Smooth muscle cell (in vitro differentiated cells): ENCODE data around the gene UBE2L6. TPM values are rescaled to one million over a fixed set of nuclear protein-coding genes. Genes with fewer than 3 reads are reported as not detected.
"Not testable (repeated sequence)": the region's sequence is repeated elsewhere in the genome, so short reads cannot be mapped to it uniquely, and the experiment has no call there.

Source experiments
- DNase-seq: peaks from one replicate; lab custom pipeline; 2025; ENCODE audit not compliant: unreplicated experiment; lab: John Stamatoyannopoulos, UW
- H2AFZ ChIP-seq: fragments of 200-600 bp; sonication (generic); 2 replicates; pipeline ENCODE4 v1.6.0; 2016; ENCODE audit warnings: antibody characterized with exemption, low read depth, mild to moderate bottlenecking
- H3F3A ChIP-seq: fragments of 200-600 bp; sonication (generic); 2 replicates; pipeline ENCODE4 v1.6.0; 2017; ENCODE audit warnings: antibody characterized with exemption, low read depth
- H3K27ac ChIP-seq: fragments of 200-600 bp; sonication (generic); 2 replicates; pipeline ENCODE4 v1.5.1; 2016; ENCODE audit warnings: low read depth, mild to moderate bottlenecking
- H3K27me3 ChIP-seq: fragments of 200-600 bp; sonication (generic); 2 replicates; pipeline ENCODE4 v1.6.1; 2016; ENCODE audit warnings: low read depth, mild to moderate bottlenecking
- H3K36me3 ChIP-seq: fragments of 200-600 bp; sonication (generic); 2 replicates; pipeline ENCODE4 v1.5.1; 2016; ENCODE audit warnings: low read depth
- H3K4me1 ChIP-seq: fragments of 200-600 bp; sonication (generic); 2 replicates; pipeline ENCODE4 v1.5.1; 2016; ENCODE audit warnings: low read depth
- H3K4me2 ChIP-seq: fragments of 200-600 bp; sonication (generic); 2 replicates; pipeline ENCODE4 v1.6.0; 2016; ENCODE audit warnings: mild to moderate bottlenecking
- H3K4me3 ChIP-seq: fragments of 200-600 bp; sonication (generic); 2 replicates; pipeline ENCODE4 v1.5.1; 2016; ENCODE audit warnings: mild to moderate bottlenecking
- H3K79me2 ChIP-seq: fragments of 200-600 bp; sonication (generic); 2 replicates; pipeline ENCODE4 v1.6.0; 2016; ENCODE audit warnings: low read depth, mild to moderate bottlenecking
- H3K9ac ChIP-seq: fragments of 200-600 bp; sonication (generic); 2 replicates; pipeline ENCODE4 v1.6.0; 2016; ENCODE audit warnings: low read depth
- H3K9me3 ChIP-seq: fragments of 200-600 bp; sonication (generic); replicated peaks from 2 replicates; pipeline ENCODE4 v1.5.1; 2016; ENCODE audit warnings: low read depth
- H4K20me1 ChIP-seq: fragments of 200-600 bp; sonication (generic); 2 replicates; pipeline ENCODE4 v1.6.0; 2016; ENCODE audit warnings: low read depth
- CTCF ChIP-seq: fragments of 200-600 bp; sonication (generic); IDR thresholded peaks from 2 replicates; pipeline ENCODE4 v1.5.1; 2017; ENCODE audit warnings: borderline replicate concordance, mild to moderate bottlenecking, antibody characterized with exemption; ENCODE audit not compliant: insufficient read depth, poor library complexity, severe bottlenecking
- WGBS: methylation state at CpG from one replicate; pipeline ENCODE4 v1.1.7; 2016; ENCODE audit warnings: low lambda C conversion rate; 5-methylcytosine and 5-hydroxymethylcytosine counted together
- polyA plus RNA-seq: library from polyadenylated mRNA; unstranded; fragments of >200 nt; fragmentation: Nextera tagmentation; extraction: Ambion mirVana; gene quantifications from 2 replicates; pipeline ENCODE4 v1.2.1, GENCODE V29; 2016
- total RNA-seq: library from RNA; depleted of rRNA; stranded (reverse); fragments of >200 nt; gene quantifications from 2 replicates; pipeline ENCODE4 v1.2.3, GENCODE V29; 2014

UBE2L6 gene
- total and polyA plus RNA-seq, 2 experiments from 2014 or later = 14.4 to 28.2 TPM

GRCh38 chr11:57541169-57541568, 26.3 kb downstream of the UBE2L6 start:
- no peaks in the 10 kb centered on the region for H3K9me3 ChIP-seq
- no peaks in the 10 kb centered on the region for H3K4me1 ChIP-seq
- H3K9ac ChIP-seq = no peak overlapping the region
- H3K27me3 ChIP-seq = no peaks in the 10 kb centered on the region
- no peak overlapping the region for H3K4me2 ChIP-seq
- no peak for TF ChIP-seq CTCF
- WGBS = 83% methylated on average over 5 of the region's 5 CpGs
- H3F3A ChIP-seq = no peaks in the 10 kb centered on the region
- no peaks in the 10 kb centered on the region for H4K20me1 ChIP-seq
- DNase-seq = no peak
- H2AFZ ChIP-seq = no peak overlapping the region
- H3K36me3 ChIP-seq = no peaks in the 10 kb centered on the region
- H3K4me3 ChIP-seq = no peak overlapping the region
- no peaks in the 10 kb centered on the region for H3K79me2 ChIP-seq
- H3K27ac ChIP-seq = no peak overlapping the region

DNA sequence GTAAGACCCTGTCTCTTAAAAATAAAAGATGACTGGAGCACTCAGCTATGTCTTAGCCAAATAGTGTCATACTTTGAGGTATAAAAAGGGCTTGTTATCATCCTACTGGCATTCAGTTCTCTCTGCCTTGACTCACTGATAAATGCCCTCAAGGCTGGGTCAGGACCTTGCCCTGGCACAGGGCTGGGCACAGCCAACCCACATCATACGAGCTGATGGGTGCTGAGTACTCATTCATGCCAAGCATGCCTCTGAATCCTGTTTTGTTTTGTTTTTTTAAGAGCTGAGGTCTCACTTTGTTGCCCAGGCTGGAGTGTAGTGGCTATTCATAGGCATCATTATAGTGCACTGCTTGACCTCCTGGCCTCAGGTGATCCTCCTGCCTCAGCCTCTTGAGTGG, 28.1 kb downstream of the UBE2L6 start:
- Histone ChIP-seq H3K9me3 (no peaks in the 10 kb centered on the region), H3K27me3 (no peaks in the 10 kb centered on the region), H3K9ac (no peak overlapping the region), H3K4me2 (no peak overlapping the region), H3K36me3 (no peaks in the 10 kb centered on the region), H3F3A (no peaks in the 10 kb centered on the region), H2AFZ (no peak overlapping the region), H3K27ac (no peak overlapping the region), H3K4me3 (no peak overlapping the region), H3K4me1 (no peaks in the 10 kb centered on the region), H4K20me1 (no peaks in the 10 kb centered on the region), H3K79me2 (no peaks in the 10 kb centered on the region)
- 91% methylated on average over 1 of the region's 1 CpG for WGBS
- no peak for TF ChIP-seq CTCF
- DNase-seq = no peak

DNA sequence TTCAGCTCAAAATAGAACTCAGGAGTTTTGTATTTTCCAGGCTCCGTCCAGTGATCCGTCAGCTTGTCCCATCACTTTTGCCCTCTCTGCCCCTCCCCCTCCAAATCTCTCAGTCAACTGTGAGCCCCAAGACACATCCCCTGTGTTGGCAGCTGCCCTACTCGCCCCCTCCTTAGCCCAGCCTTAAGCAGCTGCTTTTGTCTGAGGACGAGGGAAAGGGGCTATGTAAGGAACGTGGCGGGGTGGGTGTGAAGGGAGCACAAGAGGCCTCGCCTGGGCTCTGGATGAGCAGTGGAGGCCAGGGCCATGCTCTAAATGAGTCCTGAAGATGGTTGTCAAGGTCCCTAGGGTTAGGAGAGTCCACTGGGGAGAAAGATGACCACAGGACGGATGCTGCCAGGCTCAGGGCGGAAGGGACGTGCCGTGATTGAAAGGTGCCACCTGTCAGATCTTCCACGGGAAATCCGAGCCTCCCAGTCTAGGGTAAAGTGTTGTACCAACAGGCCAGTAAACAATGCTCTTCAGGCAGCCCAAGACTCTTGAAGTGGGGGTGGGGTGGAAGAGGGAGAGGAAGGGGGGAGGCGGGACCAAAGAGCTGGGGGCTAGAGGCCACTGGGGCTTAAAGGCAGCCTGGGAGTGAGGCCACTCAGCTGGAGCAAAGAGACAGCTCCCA, 30.4 kb downstream of the UBE2L6 start, which contains the start of gene SMTNL1:
Gene SMTNL1, plus strand, starts transcription at position 649 of the 673 bp plus-strand sequence. CDS start 5,048 bp downstream, outside the sequence.
- H3K27me3 ChIP-seq = no peaks in the 10 kb centered on the region
- no peak within 1 kb of the TSS for H2AFZ ChIP-seq
- no peak for DNase-seq
- no peaks in the 10 kb centered on the region for H3K4me1 ChIP-seq
- H3K79me2 ChIP-seq = no peaks in the 10 kb centered on the region
- no peaks in the 10 kb centered on the region for H3F3A ChIP-seq
- no peak within 1 kb of the TSS for H3K9ac ChIP-seq
- 77% methylated on average over 13 of the region's 14 CpGs for WGBS
- no peaks in the 10 kb centered on the region for H4K20me1 ChIP-seq
- no peaks in the 10 kb centered on the region for H3K9me3 ChIP-seq
- H3K36me3 ChIP-seq = no peaks in the 10 kb centered on the region
- H3K4me3 ChIP-seq = no peak within 1 kb of the TSS
- no peak for TF ChIP-seq CTCF
- H3K4me2 ChIP-seq = no peak within 1 kb of the TSS
- no peak within 1 kb of the TSS for H3K27ac ChIP-seq

DNA sequence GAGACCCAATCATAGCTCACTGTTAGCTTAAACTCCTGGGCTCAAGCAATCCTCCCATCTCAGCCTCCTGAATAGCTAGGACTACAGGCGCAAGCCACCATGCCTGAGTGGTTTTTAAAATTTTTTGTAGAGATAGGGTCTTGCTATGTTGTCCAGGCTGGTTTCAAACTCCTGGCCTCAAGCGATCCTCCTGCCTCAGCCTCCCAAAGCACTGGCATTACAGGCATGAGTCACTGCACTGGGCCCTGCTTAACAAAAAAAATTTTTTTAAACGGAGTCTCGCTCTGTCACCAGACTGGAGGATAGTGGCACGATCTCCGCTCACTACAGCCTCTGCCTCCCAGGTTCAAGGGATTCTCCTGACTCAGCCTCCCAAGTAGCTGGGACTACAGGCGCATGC, 33.0 kb downstream of the UBE2L6 start:
- H3K79me2 ChIP-seq, H4K20me1 ChIP-seq, H3K27ac ChIP-seq, H3K9me3 ChIP-seq, H3K36me3 ChIP-seq, H3K4me1 ChIP-seq, DNase-seq, H3F3A ChIP-seq, H3K4me2 ChIP-seq, H2AFZ ChIP-seq, H3K9ac ChIP-seq, H3K27me3 ChIP-seq, H3K4me3 ChIP-seq: not testable (repeated sequence)
- WGBS = 91% methylated on average over 7 of the region's 7 CpGs
